ENCODE results near the gene TIE1.

GRCh38 chr1:43252225-43252624 lies 48.6 kb upstream of the TIE1 start:
- no peak for TF ChIP-seq CTCF (conservative IDR thresholded peaks at IDR 0.05; ENCODE audit: low read depth, low read length)
- TF ChIP-seq EZH2 (IDR thresholded peaks at IDR 0.05; ENCODE audit: borderline replicate concordance, low read depth, low read length, poor library complexity, severe bottlenecking), result no peak
